IMR-90 (cell line): ENCODE measurements around the gene FRMD3. TPM values are rescaled to one million over a fixed set of nuclear protein-coding genes. Genes with fewer than 3 reads are reported as not detected.

Source experiments
- ATAC-seq: fragments of 200-7000 bp; cut with Tn5 transposase; 2 replicates; pipeline ENCODE4 v1.9.1; 2020; ENCODE audit warnings: low read depth, mild to moderate bottlenecking, moderate library complexity
- BruUV-seq: library from RNA; stranded (reverse); fragments of 400-500 nt; replicated peaks from 2 replicates; lab custom pipeline; 2021; lab: Mats Ljungman, UMichigan
- CTCF ChIA-PET: fragments of 300-600 bp; formaldehyde crosslinking; extraction: SDS; loops from one replicate; lab custom pipeline; 2021; ENCODE audit warnings: antibody characterized with exemption; lab: Yijun Ruan, JAX
- POLR2A ChIA-PET: fragments of 300-600 bp; sonication (Branson Sonifier 250); formaldehyde crosslinking; loops from one replicate; lab custom pipeline; 2022; ENCODE audit warnings: antibody characterized with exemption; ENCODE audit not compliant: unreplicated experiment; lab: Charles Lee
- DNase-seq: peaks from one replicate; pipeline ENCODE4 v3.0.0; 2013
- H2AFZ ChIP-seq: replicated peaks from 2 replicates; pipeline ENCODE3; 2013; ENCODE audit warnings: low read length, mild to moderate bottlenecking; ENCODE audit not compliant: poor library complexity
- H2AK5ac ChIP-seq: 2 replicates; pipeline ENCODE4 v1.6.1; 2013; ENCODE audit warnings: low read depth, low read length, inconsistent platforms
- H2AK9ac ChIP-seq: replicated peaks from 2 replicates; pipeline ENCODE3; 2013; ENCODE audit warnings: mild to moderate bottlenecking, low read depth, low read length, moderate library complexity; ENCODE audit not compliant: poor library complexity
- H2BK120ac ChIP-seq: 2 replicates; pipeline ENCODE4 v1.6.1; 2013; ENCODE audit warnings: low read depth, low read length, inconsistent platforms
- H2BK15ac ChIP-seq: 3 replicates; pipeline ENCODE4 v1.6.1; 2013; ENCODE audit warnings: low read depth, low read length, inconsistent platforms
- H2BK20ac ChIP-seq: 2 replicates; pipeline ENCODE4 v1.6.1; 2013; ENCODE audit warnings: low read depth, mild to moderate bottlenecking, inconsistent platforms, low read length, moderate library complexity
- H2BK5ac ChIP-seq: 2 replicates; pipeline ENCODE4 v1.6.1; 2013; ENCODE audit warnings: mild to moderate bottlenecking, low read depth, low read length, inconsistent platforms; ENCODE audit not compliant: poor library complexity, severe bottlenecking
- H3K14ac ChIP-seq: replicated peaks from 2 replicates; pipeline ENCODE4 v1.6.1; 2013; ENCODE audit warnings: low read depth, low read length, inconsistent platforms
- H3K18ac ChIP-seq: 2 replicates; pipeline ENCODE4 v1.6.1; 2013; ENCODE audit warnings: low read depth, low read length, control low read depth
- H3K23ac ChIP-seq: 2 replicates; pipeline ENCODE4 v1.6.1; 2013; ENCODE audit warnings: low read depth, low read length, inconsistent platforms
- H3K27ac ChIP-seq: 2 replicates; pipeline ENCODE4 v1.5.1; 2013; ENCODE audit warnings: mild to moderate bottlenecking, control low read depth, low read length; ENCODE audit not compliant: insufficient read depth
- H3K27me3 ChIP-seq: 2 replicates; pipeline ENCODE4 v1.6.1; 2013; ENCODE audit warnings: low read length; ENCODE audit not compliant: control insufficient read depth, insufficient read depth
- H3K36me3 ChIP-seq: 2 replicates; pipeline ENCODE4 v1.6.1; 2013; ENCODE audit warnings: low read length, mixed read lengths; ENCODE audit not compliant: control insufficient read depth, insufficient read depth
- H3K4ac ChIP-seq: 2 replicates; pipeline ENCODE4 v1.6.1; 2013; ENCODE audit warnings: low read depth, low read length, inconsistent platforms
- H3K4me1 ChIP-seq: 2 replicates; pipeline ENCODE4 v1.6.1; 2013; ENCODE audit warnings: low read length, mixed read lengths; ENCODE audit not compliant: control insufficient read depth, insufficient read depth
- H3K4me2 ChIP-seq: 2 replicates; pipeline ENCODE4 v1.6.1; 2013; ENCODE audit warnings: low read depth, mild to moderate bottlenecking, control low read depth, low read length, moderate library complexity
- H3K4me3 ChIP-seq: 2 replicates; pipeline ENCODE4 v1.5.1; 2013; ENCODE audit warnings: low read depth, mild to moderate bottlenecking, control low read depth, low read length, moderate library complexity; ENCODE audit not compliant: insufficient read depth
- H3K56ac ChIP-seq: 2 replicates; pipeline ENCODE4 v1.6.1; 2013; ENCODE audit warnings: low read length, inconsistent platforms; ENCODE audit not compliant: insufficient read depth; ENCODE audit errors: extremely low read depth
- H3K79me1 ChIP-seq, 2 experiments: 2 replicates each; pipeline ENCODE4 v1.6.1; 2013; ENCODE audit warnings: low read length in 2 of 2, inconsistent platforms in 1 of 2, low read depth in 1 of 2
- H3K9ac ChIP-seq: 2 replicates; pipeline ENCODE4 v1.6.1; 2013; ENCODE audit warnings: low read depth, low read length, control low read depth
- H3K9me1 ChIP-seq: 2 replicates; pipeline ENCODE4 v1.6.1; 2013; ENCODE audit warnings: low read length, inconsistent platforms; ENCODE audit not compliant: insufficient read depth
- H3K9me3 ChIP-seq: 2 replicates; pipeline ENCODE4 v1.6.1; 2013; ENCODE audit warnings: low read length; ENCODE audit not compliant: control insufficient read depth, insufficient read depth
- H4K20me1 ChIP-seq: 2 replicates; pipeline ENCODE4 v1.6.1; 2013; ENCODE audit warnings: low read length, inconsistent platforms; ENCODE audit not compliant: insufficient read depth
- H4K5ac ChIP-seq: 2 replicates; pipeline ENCODE4 v1.6.1; 2013; ENCODE audit warnings: mild to moderate bottlenecking, low read depth, low read length, control low read depth
- H4K8ac ChIP-seq, 2 experiments: 2 replicates each; pipeline ENCODE4 v1.6.1; 2013; ENCODE audit warnings: low read depth in 2 of 2, low read length in 2 of 2, control low read depth in 1 of 2, inconsistent platforms in 1 of 2
- H4K91ac ChIP-seq: 2 replicates; pipeline ENCODE4 v1.6.1; 2013; ENCODE audit warnings: low read depth, low read length, inconsistent platforms; ENCODE audit not compliant: insufficient read depth
- CTCF ChIP-seq: conservative IDR thresholded peaks from 2 replicates; pipeline ENCODE4 v1.5.1; 2012; ENCODE audit warnings: mild to moderate bottlenecking, low read depth, low read length, improper control_type of control experiment
- ELK1 ChIP-seq: fragments of 150-350 bp; IDR thresholded peaks from 2 replicates; pipeline ENCODE4 v1.6.1; 2016; ENCODE audit warnings: low read depth, mild to moderate bottlenecking, low read length, moderate library complexity, borderline replicate concordance
- MAZ ChIP-seq: IDR thresholded peaks from 2 replicates; pipeline ENCODE4 v1.6.1; 2012; ENCODE audit warnings: low read depth, mild to moderate bottlenecking, low read length, improper control_type of control experiment, moderate library complexity, borderline replicate concordance
- MXI1 ChIP-seq: IDR thresholded peaks from 2 replicates; pipeline ENCODE4 v1.6.1; 2012; ENCODE audit warnings: low read depth, mild to moderate bottlenecking, low read length, moderate library complexity, borderline replicate concordance
- POLR2A ChIP-seq: IDR thresholded peaks from 2 replicates; pipeline ENCODE4 v1.6.1; 2012; ENCODE audit warnings: mild to moderate bottlenecking, low read depth, low read length
- SMC3 ChIP-seq: fragments of 150-350 bp; IDR thresholded peaks from 2 replicates; pipeline ENCODE4 v1.6.1; 2016; ENCODE audit warnings: low read depth, mild to moderate bottlenecking, antibody characterized with exemption, low read length, moderate library complexity
- WGBS, 2 experiments: methylation state at CpG; one replicate each; pipeline versions ENCODE4 v1.1.5 to v1.1.7; 2013; ENCODE audit warnings: missing lambda C conversion rate in 2 of 2; ENCODE audit not compliant: insufficient read length in 1 of 2; ENCODE audit errors: extremely low coverage in 2 of 2; 5-methylcytosine and 5-hydroxymethylcytosine counted together
- dilution Hi-C: fragments of 300-500 bp; cut with HindIII; formaldehyde crosslinking; loops from one replicate; pipeline ENCODE4 v1.14.3; 2018; ENCODE audit warnings: low sequenced_read_pairs; ENCODE audit not compliant: unreplicated experiment
- in situ Hi-C: fragments of 300-500 bp; cut with MboI; formaldehyde crosslinking; loops from 3 replicates; pipeline ENCODE4 v1.14.3; 2019; ENCODE audit warnings: low sequenced_read_pairs, inconsistent platforms, mixed read lengths
- intact Hi-C: fragments of 100-400 bp; cut with micrococcal nuclease; formaldehyde crosslinking; loops from 2 replicates; pipeline ENCODE4 v1.10.0; 2022
- polyA plus RNA-seq, 3 experiments: library from polyadenylated mRNA; depleted of rRNA; stranded (reverse); fragments of >200 nt; gene quantifications; 2 replicates each; pipeline ENCODE4 v1.2.3, GENCODE V29; 2012; ENCODE audit warnings: low replicate concordance in 1 of 3
- total RNA-seq: library from RNA; depleted of rRNA; stranded (reverse); fragments of >200 nt; gene quantifications from 2 replicates; pipeline ENCODE4 v1.2.3, GENCODE V29; 2012

The FRMD3 gene
- total and polyA plus RNA-seq, 2 of the 4 experiments (the other 2 are of a cell fraction): 0.02 to 0.18 TPM

- dilution Hi-C loops (no loop called here), intact Hi-C loops (no loop called here), in situ Hi-C loops (no loop called here)
- Histone ChIP-seq H3K23ac (no peak overlapping the region), H3K9ac (no peak overlapping the region), H4K91ac (no peak overlapping the region), H2BK120ac (no peak overlapping the region), H2AK9ac (no peak overlapping the region), H3K79me1 (no peaks in the 10 kb centered on the region), H3K4me3 (no peak overlapping the region), H3K14ac (no peak overlapping the region), H3K36me3 (no peaks in the 10 kb centered on the region), H4K5ac (no peak overlapping the region), H2BK5ac (no peak overlapping the region), H2AFZ (no peak overlapping the region), H2BK15ac (no peak overlapping the region), H2AK5ac (no peak overlapping the region), H3K4me2 (no peak overlapping the region), H3K4ac (no peak overlapping the region), H3K4me1 (no peaks in the 10 kb centered on the region), H4K20me1 (no peaks in the 10 kb centered on the region), H4K8ac (no peak overlapping the region), H3K56ac (no peak overlapping the region), H3K27ac (no peak overlapping the region), H3K18ac (no peak overlapping the region), H3K9me3 (no peaks in the 10 kb centered on the region), H2BK20ac (no peak overlapping the region), H3K9me1 (no peaks in the 10 kb centered on the region), H3K27me3 (no peaks in the 10 kb centered on the region)
- ChIA-PET CTCF (no interaction called here), POLR2A (interaction anchor here (0.6 kb wide), 1 partner anchor 24 kb away, joined by 14 read pairs; no protein-coding TSS in a partner anchor)
- DNase-seq (no peak), ATAC-seq (no peak)
- BruUV-seq: no TSS peak
- WGBS, 2 experiments: 60% methylated on average over 1 of the region's 3 CpGs; no CpG with 5 or more reads in 1 of the 2 experiments
- no peak for TF ChIP-seq CTCF
- TF ChIP-seq SMC3: no peak
- TF ChIP-seq ELK1: no peak
- no peak for TF ChIP-seq POLR2A
- no peak for TF ChIP-seq MAZ
- TF ChIP-seq MXI1: no peak
Observed at GRCh38 chr9:83340451-83340850, 197.8 kb downstream of the FRMD3 start.
